GM23338 (cell line): Measurements from ENCODE around the gene ERRFI1.

Experiments used
- CTCF ChIP-seq, 2 experiments: fragments of 200-600 bp in 1 of 2; sonication (generic) in 1 of 2; conservative IDR thresholded peaks; 2 replicates each; pipeline versions ENCODE4 v1.5.1 to v1.6.1; 2016 to 2017; ENCODE audit warnings: antibody characterized with exemption in 2 of 2, low read depth in 2 of 2, mild to moderate bottlenecking in 2 of 2, moderate library complexity in 1 of 2
- EZH2 ChIP-seq: fragments of 200-600 bp; sonication (generic); IDR thresholded peaks from one replicate; pipeline ENCODE4 v1.8.0; 2017; ENCODE audit warnings: antibody characterized with exemption, mild to moderate bottlenecking, low read depth; ENCODE audit not compliant: unreplicated experiment
- EZH2phosphoT487 ChIP-seq: fragments of 200-600 bp; sonication (generic); IDR thresholded peaks from one replicate; pipeline ENCODE4 v1.8.1; 2018; ENCODE audit warnings: antibody characterized with exemption; ENCODE audit not compliant: unreplicated experiment
- POLR2AphosphoS5 ChIP-seq: IDR thresholded peaks from 2 replicates; pipeline ENCODE4 v1.6.1; 2016; ENCODE audit warnings: antibody characterized with exemption, low read depth

GRCh38 chr1:7980984-7981383, 45.1 kb downstream of the ERRFI1 start:
- TF ChIP-seq EZH2phosphoT487 (no peak), CTCF (conservative IDR thresholded peaks at IDR 0.05; ENCODE audit: low read depth in 2 of 2) (no peak), EZH2 (no peak), POLR2AphosphoS5 (no peak)
